ENCODE results near the gene TTC22. TPM values are rescaled to one million over a fixed set of nuclear protein-coding genes. Genes with fewer than 3 reads are reported as not detected.

TTC22 gene
- total RNA-seq, 1 donor from 2014 or later, result not detected

DNA sequence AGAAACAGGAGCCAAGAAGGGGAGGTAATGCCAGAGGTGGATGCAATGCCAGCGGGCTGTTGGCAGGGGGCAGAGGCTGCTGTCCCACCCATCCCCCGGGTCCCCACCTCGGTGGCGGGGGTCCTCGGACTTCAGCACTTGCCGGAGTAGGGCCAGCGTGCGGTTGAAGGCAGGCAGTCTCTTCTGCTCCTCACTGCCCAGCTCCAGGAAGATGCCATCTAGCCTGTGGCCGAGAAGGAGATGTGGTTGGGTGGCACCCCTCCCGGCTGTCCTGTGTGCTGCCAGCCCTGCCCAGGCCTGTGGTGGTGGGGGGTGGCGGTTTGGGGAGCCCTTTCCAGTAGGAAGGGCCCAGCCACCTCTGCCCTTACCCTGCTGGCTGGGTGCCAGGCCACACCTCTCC is 13.5 kb downstream of the TTC22 start:
- TF ChIP-seq, protein P1, sequence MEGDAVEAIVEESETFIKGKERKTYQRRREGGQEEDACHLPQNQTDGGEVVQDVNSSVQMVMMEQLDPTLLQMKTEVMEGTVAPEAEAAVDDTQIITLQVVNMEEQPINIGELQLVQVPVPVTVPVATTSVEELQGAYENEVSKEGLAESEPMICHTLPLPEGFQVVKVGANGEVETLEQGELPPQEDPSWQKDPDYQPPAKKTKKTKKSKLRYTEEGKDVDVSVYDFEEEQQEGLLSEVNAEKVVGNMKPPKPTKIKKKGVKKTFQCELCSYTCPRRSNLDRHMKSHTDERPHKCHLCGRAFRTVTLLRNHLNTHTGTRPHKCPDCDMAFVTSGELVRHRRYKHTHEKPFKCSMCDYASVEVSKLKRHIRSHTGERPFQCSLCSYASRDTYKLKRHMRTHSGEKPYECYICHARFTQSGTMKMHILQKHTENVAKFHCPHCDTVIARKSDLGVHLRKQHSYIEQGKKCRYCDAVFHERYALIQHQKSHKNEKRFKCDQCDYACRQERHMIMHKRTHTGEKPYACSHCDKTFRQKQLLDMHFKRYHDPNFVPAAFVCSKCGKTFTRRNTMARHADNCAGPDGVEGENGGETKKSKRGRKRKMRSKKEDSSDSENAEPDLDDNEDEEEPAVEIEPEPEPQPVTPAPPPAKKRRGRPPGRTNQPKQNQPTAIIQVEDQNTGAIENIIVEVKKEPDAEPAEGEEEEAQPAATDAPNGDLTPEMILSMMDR (IDR thresholded peaks at IDR 0.05; ENCODE audit: partially characterized antibody, unreplicated experiment), result no peak
- Mint-ChIP-seq H3K27me3 (ENCODE audit: unreplicated experiment) (peaks cover 12% of the 10 kb centered on the region), H3K4me3 (ENCODE audit: unreplicated experiment) (no peak overlapping the region), H3K36me3 (ENCODE audit: unreplicated experiment) (no peaks in the 10 kb centered on the region), H3K9me3 (ENCODE audit: unreplicated experiment) (peaks cover 4% of the 10 kb centered on the region), H3K4me1 (ENCODE audit: low read depth, unreplicated experiment) (peaks cover 3% of the 10 kb centered on the region), H3K27ac (ENCODE audit: unreplicated experiment) (no peak overlapping the region)
- DNase-seq, result no peak

- Mint-ChIP-seq H3K36me3 (ENCODE audit: unreplicated experiment) (no peaks in the 10 kb centered on the region), H3K9me3 (ENCODE audit: unreplicated experiment) (peaks cover 4% of the 10 kb centered on the region), H3K4me1 (ENCODE audit: low read depth, unreplicated experiment) (peaks cover 3% of the 10 kb centered on the region), H3K27me3 (ENCODE audit: unreplicated experiment) (peaks cover 16% of the 10 kb centered on the region), H3K4me3 (ENCODE audit: unreplicated experiment) (no peak overlapping the region), H3K27ac (ENCODE audit: unreplicated experiment) (no peak overlapping the region)
- TF ChIP-seq, protein P1 (IDR thresholded peaks at IDR 0.05; ENCODE audit: partially characterized antibody, unreplicated experiment), result no peak
- no peak for DNase-seq
Measured at GRCh38 chr1:54786778-54787177, 14.3 kb downstream of the TTC22 start.

DNA sequence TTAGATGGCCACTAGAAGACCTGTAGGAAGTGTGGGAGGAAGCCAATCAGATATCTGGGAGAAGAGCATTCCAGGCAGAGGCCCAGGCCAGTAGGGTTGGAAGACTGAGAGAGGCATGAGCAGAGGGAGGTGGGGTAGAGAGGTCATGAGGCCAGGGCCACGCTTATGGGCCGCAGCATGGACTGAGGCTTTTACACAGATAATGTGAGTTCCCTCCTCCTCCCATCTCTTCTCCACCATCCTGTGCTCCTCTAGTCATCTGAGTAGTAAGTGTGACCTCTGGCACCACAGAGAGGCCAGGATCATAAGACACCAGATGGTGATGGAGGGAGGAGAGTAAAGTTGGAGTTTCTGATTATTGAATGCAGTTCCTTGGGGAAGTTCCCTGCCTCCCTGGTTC is 17.1 kb downstream of the TTC22 start:
- peaks cover 14% of the 10 kb centered on the region for H3K27me3 Mint-ChIP-seq (ENCODE audit: unreplicated experiment)
- no peaks in the 10 kb centered on the region for H3K4me1 Mint-ChIP-seq (ENCODE audit: low read depth, unreplicated experiment)
- no peak for DNase-seq
- no peak overlapping the region for H3K27ac Mint-ChIP-seq (ENCODE audit: unreplicated experiment)
- H3K4me3 Mint-ChIP-seq (ENCODE audit: unreplicated experiment), result no peak overlapping the region
- H3K36me3 Mint-ChIP-seq (ENCODE audit: unreplicated experiment), result peaks cover 5% of the 10 kb centered on the region
- H3K9me3 Mint-ChIP-seq (ENCODE audit: unreplicated experiment), result peaks cover 6% of the 10 kb centered on the region
- TF ChIP-seq, protein P1 (IDR thresholded peaks at IDR 0.05; ENCODE audit: partially characterized antibody, unreplicated experiment), result no peak

DNA sequence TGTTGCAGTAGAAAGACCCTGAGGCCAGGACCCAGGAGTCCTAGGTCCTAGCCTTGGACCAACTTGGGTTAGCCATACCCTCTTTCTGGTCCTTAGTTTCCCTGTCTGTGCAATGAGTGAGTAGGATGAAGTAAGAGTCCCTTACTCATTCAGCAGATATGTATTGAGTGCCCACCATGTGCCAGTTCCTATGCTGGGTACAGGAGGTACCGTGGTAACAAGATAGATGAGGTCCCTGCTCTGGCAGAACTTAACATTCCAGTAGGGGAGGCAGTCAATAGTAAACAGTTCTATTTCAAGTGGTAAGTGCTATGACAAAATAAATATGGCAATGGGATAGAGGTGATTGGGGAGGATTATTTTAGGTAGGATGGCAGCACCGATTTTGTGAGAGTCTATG is 18.5 kb downstream of the TTC22 start:
- H3K27ac Mint-ChIP-seq (ENCODE audit: unreplicated experiment), result no peak overlapping the region
- peaks cover 5% of the 10 kb centered on the region for H3K36me3 Mint-ChIP-seq (ENCODE audit: unreplicated experiment)
- TF ChIP-seq, protein P1 (IDR thresholded peaks at IDR 0.05; ENCODE audit: partially characterized antibody, unreplicated experiment), result no peak
- peaks cover 14% of the 10 kb centered on the region for H3K27me3 Mint-ChIP-seq (ENCODE audit: unreplicated experiment)
- DNase-seq, result no peak
- peaks cover 6% of the 10 kb centered on the region for H3K9me3 Mint-ChIP-seq (ENCODE audit: unreplicated experiment)
- H3K4me1 Mint-ChIP-seq (ENCODE audit: low read depth, unreplicated experiment), result no peaks in the 10 kb centered on the region
- H3K4me3 Mint-ChIP-seq (ENCODE audit: unreplicated experiment), result no peak overlapping the region

GRCh38 chr1:54782156-54782555 is 19.0 kb downstream of the TTC22 start:
- Mint-ChIP-seq H3K27ac (ENCODE audit: unreplicated experiment) (no peak overlapping the region), H3K9me3 (ENCODE audit: unreplicated experiment) (peaks cover 4% of the 10 kb centered on the region), H3K4me1 (ENCODE audit: low read depth, unreplicated experiment) (peaks cover under 1% of the 10 kb centered on the region), H3K4me3 (ENCODE audit: unreplicated experiment) (peak overlapping the region; percentile 63), H3K36me3 (ENCODE audit: unreplicated experiment) (peaks cover 5% of the 10 kb centered on the region), H3K27me3 (ENCODE audit: unreplicated experiment) (peaks cover 14% of the 10 kb centered on the region)
- TF ChIP-seq, protein P1 (IDR thresholded peaks at IDR 0.05; ENCODE audit: partially characterized antibody, unreplicated experiment), result no peak
- no peak for DNase-seq
